HG03095 (cell line): ENCODE measurements around the gene MAZ.

ENCODE experiments used
- ATAC-seq: cut with Tn5 transposase; IDR thresholded peaks from one replicate; pipeline ENCODE4 v1.9.1; 2021; ENCODE audit warnings: moderate library complexity; ENCODE audit not compliant: unreplicated experiment

The MAZ gene

DNA sequence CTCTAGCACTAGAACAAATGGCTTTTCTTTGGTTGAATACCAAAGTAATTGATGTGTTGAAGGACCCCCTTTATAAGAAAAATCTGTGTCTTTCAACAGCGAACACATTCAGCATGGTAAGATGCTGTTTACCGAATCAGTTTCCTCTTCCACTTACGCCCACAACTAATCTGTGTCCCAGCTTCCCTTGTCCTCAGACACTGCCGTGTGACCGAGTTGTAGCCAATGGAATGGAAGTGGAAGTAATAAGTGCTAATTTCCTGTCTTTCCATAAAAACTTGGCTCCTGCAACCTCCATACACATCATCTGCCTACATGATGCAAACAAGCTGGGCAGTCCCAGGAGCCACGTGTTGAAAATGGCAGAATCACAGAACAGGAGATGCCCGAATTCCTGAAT, 46.3 kb downstream of the MAZ start:
- no peak for ATAC-seq

DNA sequence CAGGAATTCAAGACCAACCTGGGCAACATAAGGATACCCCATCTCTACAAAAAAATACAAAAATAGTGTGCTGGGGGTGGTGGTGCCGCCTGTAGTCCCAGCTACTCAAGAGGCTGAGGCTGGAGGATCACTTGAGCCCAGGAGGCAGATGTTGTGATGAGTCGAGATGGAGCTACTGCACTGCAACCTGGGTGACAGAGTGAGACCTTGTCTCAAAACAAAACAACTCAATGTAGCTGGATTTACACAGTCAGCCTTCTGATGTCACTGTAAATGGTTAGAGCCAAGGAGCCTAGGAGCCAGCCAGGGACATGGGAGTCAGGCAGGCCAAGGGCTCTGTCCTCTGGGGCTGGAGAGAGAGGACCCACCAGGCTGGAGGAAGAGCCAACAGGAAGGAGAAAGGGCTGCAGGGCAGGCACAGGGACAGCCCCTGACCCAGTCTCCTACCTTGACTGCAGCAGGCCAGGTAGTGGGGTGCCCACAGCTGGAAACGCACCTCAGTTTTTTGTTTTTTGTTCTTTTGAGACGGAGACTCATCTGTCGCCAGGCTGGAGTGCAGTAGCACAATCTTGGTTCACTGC, 48.3 kb downstream of the MAZ start:
- ATAC-seq, result no peak

DNA sequence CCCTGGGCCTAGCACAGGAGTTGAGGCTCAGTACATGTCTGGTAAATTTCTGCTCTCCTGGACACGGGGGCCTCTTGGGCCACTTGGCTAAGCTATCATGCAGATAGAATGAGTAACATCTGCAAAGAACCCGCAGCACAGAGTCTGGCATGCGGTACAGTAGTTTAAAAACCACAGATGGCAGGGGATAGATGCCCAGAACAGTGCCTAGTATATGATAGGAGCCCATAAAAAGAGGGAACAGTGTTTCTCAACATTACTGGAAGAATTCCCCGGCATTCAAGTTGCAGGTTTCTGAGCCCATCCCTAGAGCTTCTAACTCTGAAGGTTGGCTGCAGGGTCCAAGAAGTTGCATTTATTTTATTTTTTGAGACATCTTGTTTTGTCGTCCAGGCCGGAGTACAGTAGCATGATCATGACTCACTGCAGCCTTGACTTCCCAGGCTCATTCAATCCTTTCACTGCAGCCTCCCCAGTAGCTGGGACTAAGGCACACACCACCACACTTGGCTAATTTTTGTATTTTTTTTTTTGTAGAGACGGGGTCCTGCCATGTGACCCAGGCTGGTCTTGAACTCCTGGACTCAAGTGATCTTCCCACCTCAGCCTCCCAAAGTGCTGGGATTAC, 50.9 kb downstream of the MAZ start:
- ATAC-seq, result no peak

DNA sequence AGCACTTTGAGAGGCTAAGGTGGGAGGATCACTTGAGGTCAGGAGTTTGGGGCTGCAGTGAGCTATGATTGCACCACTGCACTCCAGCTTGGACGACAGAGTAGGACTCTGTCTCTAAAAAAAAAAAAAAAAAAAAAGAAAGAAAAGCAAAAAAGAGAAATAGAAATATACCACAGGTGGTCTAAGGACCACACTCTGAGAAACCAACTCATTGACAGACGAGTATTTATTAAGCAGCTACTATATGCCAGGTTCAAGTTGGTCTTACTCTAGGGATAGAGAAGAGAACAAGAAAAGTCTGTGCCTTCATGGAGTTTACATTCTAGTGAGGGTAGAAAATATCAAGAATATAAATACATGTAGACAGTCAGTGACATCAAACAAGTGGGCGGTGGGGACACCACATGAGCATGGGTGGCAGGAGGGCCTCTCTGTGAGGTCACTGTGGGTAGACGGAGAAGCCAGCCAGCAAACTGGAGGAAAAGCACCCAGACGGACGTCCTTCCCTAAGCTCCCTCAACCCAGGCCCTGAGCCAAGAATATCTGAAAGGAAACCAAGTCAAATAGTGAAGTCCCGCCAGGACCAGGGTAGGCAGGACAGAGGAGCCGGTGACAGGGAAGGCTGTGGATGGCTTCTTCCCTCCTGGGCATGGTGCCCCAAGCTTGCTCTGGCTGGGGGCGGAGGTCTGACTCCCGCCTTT, 52.0 kb downstream of the MAZ start:
- ATAC-seq, result no peak

DNA sequence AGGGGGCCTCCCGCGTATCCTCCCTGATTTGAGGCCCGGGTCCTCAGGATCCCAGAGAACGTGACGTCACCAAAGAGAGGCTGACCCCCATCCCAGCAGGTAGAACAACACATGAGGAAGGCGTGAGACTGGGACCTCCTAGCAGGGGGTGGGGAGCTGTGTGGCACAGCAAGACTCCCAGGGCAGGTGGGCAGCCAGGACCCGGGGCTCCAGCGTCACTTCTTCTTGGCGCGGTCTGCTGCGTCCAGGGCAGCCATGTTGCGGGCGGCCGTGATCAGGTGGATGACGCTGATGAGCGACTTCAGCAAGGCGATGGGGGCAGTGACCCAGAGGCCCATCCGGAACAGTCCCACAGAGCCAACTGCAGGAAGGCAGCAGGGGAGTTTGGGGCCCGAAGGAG, 52.6 kb downstream of the MAZ start:
- no peak for ATAC-seq

DNA sequence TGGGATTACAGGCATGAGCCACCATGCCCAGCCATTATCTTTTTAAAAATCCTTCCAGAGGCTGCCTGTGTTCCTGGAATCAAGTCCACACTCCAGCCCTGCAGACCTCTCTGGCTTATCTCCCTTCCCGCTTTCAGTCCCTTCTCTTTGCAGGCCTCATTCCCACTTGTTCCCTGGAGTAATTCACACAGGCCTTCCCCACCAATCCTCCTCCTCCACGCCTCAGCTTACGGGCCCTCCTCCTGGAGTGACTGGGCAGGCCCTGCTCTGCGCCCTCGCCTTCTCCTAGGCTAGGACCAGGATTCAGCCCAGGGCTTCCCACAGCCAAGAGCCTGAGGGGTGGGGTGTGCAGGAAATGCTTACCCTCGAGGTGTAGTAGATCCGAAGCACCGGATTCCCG, 53.9 kb downstream of the MAZ start:
- no peak for ATAC-seq
